HUES64 (cell line): ENCODE data around the gene ZBTB8B.
"Not testable (repeated sequence)": the region's sequence is repeated elsewhere in the genome, so short reads cannot be mapped to it uniquely, and the experiment has no call there.

Experiments used
- H3K27ac ChIP-seq: 2 replicates; pipeline ENCODE4 v1.7.0; 2013; ENCODE audit warnings: low read depth, low read length, inconsistent platforms
- H3K27me3 ChIP-seq: 2 replicates; pipeline ENCODE4 v1.6.1; 2013; ENCODE audit warnings: mild to moderate bottlenecking, low read length; ENCODE audit not compliant: insufficient read depth
- H3K36me3 ChIP-seq: 2 replicates; pipeline ENCODE4 v1.6.1; 2013; ENCODE audit warnings: mild to moderate bottlenecking, low read length; ENCODE audit not compliant: insufficient read depth
- H3K4me1 ChIP-seq: 2 replicates; pipeline ENCODE4 v1.6.1; 2013; ENCODE audit warnings: mild to moderate bottlenecking, low read length, moderate library complexity; ENCODE audit not compliant: insufficient read depth
- H3K4me3 ChIP-seq: 2 replicates; pipeline ENCODE4 v1.5.1; 2013; ENCODE audit warnings: mild to moderate bottlenecking, low read length, moderate library complexity
- H3K9ac ChIP-seq: 2 replicates; pipeline ENCODE4 v1.6.1; 2013; ENCODE audit warnings: mild to moderate bottlenecking, low read depth, low read length
- H3K9me3 ChIP-seq: 2 replicates; pipeline ENCODE4 v1.6.1; 2013; ENCODE audit warnings: low read depth, low read length; ENCODE audit not compliant: insufficient read depth
- WGBS: fragments of 150-250, 120-280 bp; methylation state at CpG from one replicate; pipeline ENCODE4 v1.1.7; 2013; ENCODE audit warnings: missing lambda C conversion rate; 5-methylcytosine and 5-hydroxymethylcytosine counted together

The ZBTB8B gene

GRCh38 chr1:32470431-32470830 lies 5.6 kb downstream of the ZBTB8B start:
- Histone ChIP-seq H3K4me1 (no peaks in the 10 kb centered on the region), H3K27ac (no peak overlapping the region), H3K4me3 (no peak overlapping the region), H3K36me3 (peaks cover 9% of the 10 kb centered on the region), H3K27me3 (peaks cover 6% of the 10 kb centered on the region; the same call in 1 of the 2 replicates), H3K9ac (no peak overlapping the region), H3K9me3 (no peaks in the 10 kb centered on the region)
- 98% methylated on average over 11 of the region's 11 CpGs for WGBS

GRCh38 chr1:32470991-32471694 lies 6.3 kb downstream of the ZBTB8B start:
- Histone ChIP-seq H3K36me3 (peaks cover 9% of the 10 kb centered on the region), H3K27ac (no peak overlapping the region), H3K27me3 (no peaks in the 10 kb centered on the region), H3K4me3 (no peak overlapping the region), H3K4me1 (no peaks in the 10 kb centered on the region), H3K9me3 (no peaks in the 10 kb centered on the region), H3K9ac (no peak overlapping the region)
- 94% methylated on average over 28 of the region's 28 CpGs for WGBS

GRCh38 chr1:32471695-32472362 lies 7.0 kb downstream of the ZBTB8B start:
- whole genome bisulfite sequencing: 98% methylated on average over 3 of the region's 3 CpGs
- Histone ChIP-seq H3K27ac (no peak overlapping the region), H3K4me1 (no peaks in the 10 kb centered on the region)

GRCh38 chr1:32472966-32473365 lies 8.1 kb downstream of the ZBTB8B start:
- not testable (repeated sequence) for H3K9me3 ChIP-seq, H3K27me3 ChIP-seq, H3K4me3 ChIP-seq, H3K9ac ChIP-seq, H3K36me3 ChIP-seq, H3K27ac ChIP-seq, H3K4me1 ChIP-seq
- 94% methylated on average over 11 of the region's 11 CpGs for WGBS

More at GRCh38 chr1:32471695-32472362, 7.0 kb downstream of the ZBTB8B start:
- Histone ChIP-seq H3K36me3 (peaks cover 9% of the 10 kb centered on the region), H3K27me3 (no peaks in the 10 kb centered on the region), H3K4me3 (no peak overlapping the region), H3K9ac (no peak overlapping the region), H3K9me3 (no peaks in the 10 kb centered on the region)

GRCh38 chr1:32474954-32475353 lies 10.1 kb downstream of the ZBTB8B start:
- peaks cover 9% of the 10 kb centered on the region for H3K36me3 ChIP-seq
- H3K4me3 ChIP-seq: no peak overlapping the region
- WGBS: 94% methylated on average over 4 of the region's 4 CpGs
- no peaks in the 10 kb centered on the region for H3K4me1 ChIP-seq
- no peaks in the 10 kb centered on the region for H3K27me3 ChIP-seq
- no peak overlapping the region for H3K9ac ChIP-seq
- H3K9me3 ChIP-seq: no peaks in the 10 kb centered on the region
- no peak overlapping the region for H3K27ac ChIP-seq

GRCh38 chr1:32480003-32480402 lies 15.1 kb downstream of the ZBTB8B start:
- Histone ChIP-seq H3K9me3 (no peaks in the 10 kb centered on the region), H3K36me3 (peaks cover 2% of the 10 kb centered on the region; the same call in 1 of the 2 replicates), H3K4me1 (no peaks in the 10 kb centered on the region), H3K4me3 (no peak overlapping the region), H3K27me3 (no peaks in the 10 kb centered on the region), H3K27ac (no peak overlapping the region), H3K9ac (no peak overlapping the region)
- WGBS: 89% methylated on average over 1 of the region's 2 CpGs

GRCh38 chr1:32480761-32481160 lies 15.9 kb downstream of the ZBTB8B start:
- Histone ChIP-seq H3K4me1 (no peaks in the 10 kb centered on the region), H3K27me3 (no peaks in the 10 kb centered on the region), H3K27ac (no peak overlapping the region), H3K36me3 (peaks cover 8% of the 10 kb centered on the region; the same call in 1 of the 2 replicates), H3K9ac (no peak overlapping the region), H3K4me3 (no peak overlapping the region), H3K9me3 (no peaks in the 10 kb centered on the region)
- WGBS: 95% methylated on average over 12 of the region's 12 CpGs

- not testable (repeated sequence) for H3K27me3 ChIP-seq, H3K4me1 ChIP-seq, H3K9me3 ChIP-seq, H3K4me3 ChIP-seq, H3K27ac ChIP-seq, H3K9ac ChIP-seq
- H3K36me3 ChIP-seq: peaks cover 11% of the 10 kb centered on the region; the same call in 1 of the 2 replicates
- 100% methylated on average over 2 of the region's 3 CpGs for WGBS
Measured at GRCh38 chr1:32481788-32482187, 16.9 kb downstream of the ZBTB8B start.

- WGBS: 96% methylated on average over 3 of the region's 3 CpGs
- H3K4me3 ChIP-seq: no peak overlapping the region
- H3K9me3 ChIP-seq: no peaks in the 10 kb centered on the region
- peaks cover 16% of the 10 kb centered on the region; the same call in 1 of the 2 replicates for H3K36me3 ChIP-seq
- H3K27ac ChIP-seq: no peak overlapping the region
- H3K27me3 ChIP-seq: no peaks in the 10 kb centered on the region
- no peak overlapping the region for H3K9ac ChIP-seq
- no peaks in the 10 kb centered on the region; the same call in 1 of the 2 replicates for H3K4me1 ChIP-seq
Measured at GRCh38 chr1:32485554-32486255, 20.8 kb downstream of the ZBTB8B start.

GRCh38 chr1:32486463-32487113 lies 21.7 kb downstream of the ZBTB8B start:
- no peaks in the 10 kb centered on the region for H3K27me3 ChIP-seq
- H3K4me3 ChIP-seq: no peak overlapping the region
- H3K9me3 ChIP-seq: no peaks in the 10 kb centered on the region
- H3K4me1 ChIP-seq: no peaks in the 10 kb centered on the region; the same call in 1 of the 2 replicates
- peaks cover 16% of the 10 kb centered on the region; the same call in 1 of the 2 replicates for H3K36me3 ChIP-seq
- WGBS: 84% methylated on average over 4 of the region's 7 CpGs
- no peak overlapping the region for H3K27ac ChIP-seq
- no peak overlapping the region for H3K9ac ChIP-seq

GRCh38 chr1:32487182-32487581 lies 22.3 kb downstream of the ZBTB8B start:
- no peak overlapping the region for H3K4me3 ChIP-seq
- H3K4me1 ChIP-seq: no peaks in the 10 kb centered on the region; the same call in 1 of the 2 replicates
- H3K36me3 ChIP-seq: peaks cover 16% of the 10 kb centered on the region; the same call in 1 of the 2 replicates
- H3K27me3 ChIP-seq: no peaks in the 10 kb centered on the region
- no peaks in the 10 kb centered on the region for H3K9me3 ChIP-seq
- H3K9ac ChIP-seq: no peak overlapping the region
- 93% methylated on average over 5 of the region's 5 CpGs for WGBS
- no peak overlapping the region for H3K27ac ChIP-seq
